ENCODE data around the gene USP17L26.
"Not testable (repeated sequence)": the region's sequence is repeated elsewhere in the genome, so short reads cannot be mapped to it uniquely, and the experiment has no call there.

The USP17L26 gene

GRCh38 chr4:9334358-9334757, at the start of gene USP17L26:
TSS of gene USP17L26 (plus strand) at chr4:9334658. CDS start at chr4:9334658, 0 bp downstream.
- not testable (repeated sequence) for H3K9me3 ChIP-seq (ENCODE audit: insufficient read depth, low read depth, low read length); H3K27ac ChIP-seq (ENCODE audit: low read length); H3K4me1 ChIP-seq (ENCODE audit: insufficient read depth, low read length); H3K4me3 ChIP-seq (ENCODE audit: low read length); H3K27me3 ChIP-seq (ENCODE audit: insufficient read depth, low read length); H3K9ac ChIP-seq (ENCODE audit: low read depth, low read length); H3K36me3 ChIP-seq (ENCODE audit: insufficient read depth, low read depth, low read length)

DNA sequence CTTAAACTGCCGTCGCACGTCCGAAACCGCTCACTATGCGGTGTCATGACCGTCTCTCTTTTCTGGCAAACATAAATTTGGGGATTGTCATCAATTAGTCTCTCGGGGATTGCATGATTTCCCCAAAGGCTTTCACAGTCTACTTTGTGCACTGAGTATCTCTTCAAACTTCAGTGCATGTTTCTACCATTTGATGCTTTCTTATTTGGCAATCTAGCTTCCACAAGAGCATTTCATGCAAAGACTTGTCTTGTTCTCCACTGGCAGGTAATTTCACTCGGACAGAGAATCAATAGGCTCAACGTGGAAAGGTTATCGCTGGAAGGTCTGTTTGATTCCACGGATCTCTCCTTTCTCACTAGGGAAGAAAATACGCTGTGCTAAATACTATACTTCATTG, 10.3 kb upstream of the USP17L26 start:
- H3K27ac ChIP-seq (ENCODE audit: low read length); H3K27me3 ChIP-seq (ENCODE audit: insufficient read depth, low read length); H3K4me3 ChIP-seq (ENCODE audit: low read length); H3K9ac ChIP-seq (ENCODE audit: low read depth, low read length); H3K4me1 ChIP-seq (ENCODE audit: insufficient read depth, low read length); H3K36me3 ChIP-seq (ENCODE audit: insufficient read depth, low read depth, low read length); H3K9me3 ChIP-seq (ENCODE audit: insufficient read depth, low read depth, low read length): not testable (repeated sequence)

GRCh38 chr4:9324865-9325264, 9.6 kb upstream of the USP17L26 start, which contains the start of gene USP17L24:
TSS of gene USP17L24 (plus strand) at chr4:9325165. CDS start at chr4:9325165, 0 bp downstream.
- H3K4me3 ChIP-seq (ENCODE audit: low read length); H3K36me3 ChIP-seq (ENCODE audit: insufficient read depth, low read depth, low read length); H3K9ac ChIP-seq (ENCODE audit: low read depth, low read length); H3K27ac ChIP-seq (ENCODE audit: low read length); H3K4me1 ChIP-seq (ENCODE audit: insufficient read depth, low read length); H3K9me3 ChIP-seq (ENCODE audit: insufficient read depth, low read depth, low read length); H3K27me3 ChIP-seq (ENCODE audit: insufficient read depth, low read length): not testable (repeated sequence)

DNA sequence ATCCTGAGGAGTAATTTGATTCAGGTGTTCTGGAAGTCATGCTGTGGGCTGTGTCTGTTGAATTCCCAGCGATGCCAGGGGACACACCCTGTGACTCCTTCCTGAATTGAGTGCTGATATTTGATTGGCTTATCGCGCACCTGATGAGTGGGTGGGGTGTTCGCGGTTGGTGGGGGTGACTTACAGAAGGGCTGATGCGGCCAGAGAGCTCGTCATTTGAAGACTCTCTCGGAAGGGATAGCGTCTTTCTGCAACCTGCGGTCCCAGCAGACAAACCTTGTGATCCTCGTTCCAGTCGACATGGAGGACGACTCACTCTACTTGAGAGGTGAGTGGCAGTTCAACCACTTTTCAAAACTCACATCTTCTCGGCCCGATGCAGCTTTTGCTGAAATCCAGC, 4.8 kb upstream of the USP17L26 start, which contains the start of gene USP17L25:
Gene USP17L25 (plus strand): TSS at position 301 of the 400 bp plus-strand sequence. CDS start 0 bp downstream, at position 301.
- H3K9me3 ChIP-seq (ENCODE audit: insufficient read depth, low read depth, low read length); H3K4me3 ChIP-seq (ENCODE audit: low read length); H3K27me3 ChIP-seq (ENCODE audit: insufficient read depth, low read length); H3K4me1 ChIP-seq (ENCODE audit: insufficient read depth, low read length); H3K27ac ChIP-seq (ENCODE audit: low read length); H3K9ac ChIP-seq (ENCODE audit: low read depth, low read length); H3K36me3 ChIP-seq (ENCODE audit: insufficient read depth, low read depth, low read length): not testable (repeated sequence)

GRCh38 chr4:9339103-9339502, 4.6 kb downstream of the USP17L26 start, which contains the start of gene USP17L5:
TSS of gene USP17L5 (plus strand) at chr4:9339403. CDS start at chr4:9339403, 0 bp downstream.
- H3K27me3 ChIP-seq (ENCODE audit: insufficient read depth, low read length); H3K4me1 ChIP-seq (ENCODE audit: insufficient read depth, low read length); H3K27ac ChIP-seq (ENCODE audit: low read length); H3K9me3 ChIP-seq (ENCODE audit: insufficient read depth, low read depth, low read length); H3K36me3 ChIP-seq (ENCODE audit: insufficient read depth, low read depth, low read length); H3K9ac ChIP-seq (ENCODE audit: low read depth, low read length); H3K4me3 ChIP-seq (ENCODE audit: low read length): not testable (repeated sequence)

DNA sequence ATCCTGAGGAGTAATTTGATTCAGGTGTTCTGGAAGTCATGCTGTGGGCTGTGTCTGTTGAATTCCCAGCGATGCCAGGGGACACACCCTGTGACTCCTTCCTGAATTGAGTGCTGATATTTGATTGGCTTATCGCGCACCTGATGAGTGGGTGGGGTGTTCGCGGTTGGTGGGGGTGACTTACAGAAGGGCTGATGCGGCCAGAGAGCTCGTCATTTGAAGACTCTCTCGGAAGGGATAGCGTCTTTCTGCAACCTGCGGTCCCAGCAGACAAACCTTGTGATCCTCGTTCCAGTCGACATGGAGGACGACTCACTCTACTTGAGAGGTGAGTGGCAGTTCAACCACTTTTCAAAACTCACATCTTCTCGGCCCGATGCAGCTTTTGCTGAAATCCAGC, 9.4 kb downstream of the USP17L26 start, which contains the start of gene USP17L27:
Gene USP17L27 (plus strand): TSS at position 301 of the 400 bp plus-strand sequence. CDS start 0 bp downstream, at position 301.
- H3K4me1 ChIP-seq (ENCODE audit: insufficient read depth, low read length); H3K4me3 ChIP-seq (ENCODE audit: low read length); H3K27ac ChIP-seq (ENCODE audit: low read length); H3K9me3 ChIP-seq (ENCODE audit: insufficient read depth, low read depth, low read length); H3K9ac ChIP-seq (ENCODE audit: low read depth, low read length); H3K27me3 ChIP-seq (ENCODE audit: insufficient read depth, low read length); H3K36me3 ChIP-seq (ENCODE audit: insufficient read depth, low read depth, low read length): not testable (repeated sequence)

- H3K4me1 ChIP-seq (ENCODE audit: insufficient read depth, low read length); H3K27ac ChIP-seq (ENCODE audit: low read length); H3K9me3 ChIP-seq (ENCODE audit: insufficient read depth, low read depth, low read length); H3K36me3 ChIP-seq (ENCODE audit: insufficient read depth, low read depth, low read length); H3K27me3 ChIP-seq (ENCODE audit: insufficient read depth, low read length); H3K4me3 ChIP-seq (ENCODE audit: low read length); H3K9ac ChIP-seq (ENCODE audit: low read depth, low read length): not testable (repeated sequence)
Measured at GRCh38 chr4:9348593-9348992, 14.1 kb downstream of the USP17L26 start, which contains the start of gene USP17L28. TSS of gene USP17L28 (plus strand) at chr4:9348893. CDS start at chr4:9348893, 0 bp downstream.

DNA sequence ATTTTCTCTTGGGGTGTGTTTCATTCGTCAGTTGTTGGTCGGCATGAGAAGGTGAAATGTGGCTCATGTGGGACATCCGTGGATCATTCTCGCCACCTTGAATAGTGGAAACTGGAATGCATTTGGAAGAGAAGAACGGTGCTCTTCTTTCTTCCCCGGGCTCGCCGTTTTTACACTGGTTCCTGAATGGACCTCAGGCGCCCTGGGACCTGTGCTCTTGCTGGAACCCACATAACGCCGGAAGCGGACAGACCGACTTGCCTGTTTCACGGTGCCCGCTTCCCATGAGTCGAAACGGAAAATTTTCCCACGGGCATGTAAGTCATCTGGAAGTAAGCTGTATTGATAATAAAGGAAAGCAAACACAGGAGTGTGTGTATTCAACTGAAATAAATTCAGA, 16.4 kb downstream of the USP17L26 start:
- not testable (repeated sequence) for H3K27ac ChIP-seq (ENCODE audit: low read length); H3K9me3 ChIP-seq (ENCODE audit: insufficient read depth, low read depth, low read length); H3K9ac ChIP-seq (ENCODE audit: low read depth, low read length); H3K36me3 ChIP-seq (ENCODE audit: insufficient read depth, low read depth, low read length); H3K4me3 ChIP-seq (ENCODE audit: low read length); H3K4me1 ChIP-seq (ENCODE audit: insufficient read depth, low read length); H3K27me3 ChIP-seq (ENCODE audit: insufficient read depth, low read length)

DNA sequence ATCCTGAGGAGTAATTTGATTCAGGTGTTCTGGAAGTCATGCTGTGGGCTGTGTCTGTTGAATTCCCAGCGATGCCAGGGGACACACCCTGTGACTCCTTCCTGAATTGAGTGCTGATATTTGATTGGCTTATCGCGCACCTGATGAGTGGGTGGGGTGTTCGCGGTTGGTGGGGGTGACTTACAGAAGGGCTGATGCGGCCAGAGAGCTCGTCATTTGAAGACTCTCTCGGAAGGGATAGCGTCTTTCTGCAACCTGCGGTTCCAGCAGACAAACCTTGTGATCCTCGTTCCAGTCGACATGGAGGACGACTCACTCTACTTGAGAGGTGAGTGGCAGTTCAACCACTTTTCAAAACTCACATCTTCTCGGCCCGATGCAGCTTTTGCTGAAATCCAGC, 18.9 kb downstream of the USP17L26 start, which contains the start of gene USP17L29:
Gene USP17L29 (plus strand): TSS at position 301 of the 400 bp plus-strand sequence. CDS start 0 bp downstream, at position 301.
- not testable (repeated sequence) for H3K4me3 ChIP-seq (ENCODE audit: low read length); H3K9ac ChIP-seq (ENCODE audit: low read depth, low read length); H3K27ac ChIP-seq (ENCODE audit: low read length); H3K4me1 ChIP-seq (ENCODE audit: insufficient read depth, low read length); H3K36me3 ChIP-seq (ENCODE audit: insufficient read depth, low read depth, low read length); H3K27me3 ChIP-seq (ENCODE audit: insufficient read depth, low read length); H3K9me3 ChIP-seq (ENCODE audit: insufficient read depth, low read depth, low read length)

DNA sequence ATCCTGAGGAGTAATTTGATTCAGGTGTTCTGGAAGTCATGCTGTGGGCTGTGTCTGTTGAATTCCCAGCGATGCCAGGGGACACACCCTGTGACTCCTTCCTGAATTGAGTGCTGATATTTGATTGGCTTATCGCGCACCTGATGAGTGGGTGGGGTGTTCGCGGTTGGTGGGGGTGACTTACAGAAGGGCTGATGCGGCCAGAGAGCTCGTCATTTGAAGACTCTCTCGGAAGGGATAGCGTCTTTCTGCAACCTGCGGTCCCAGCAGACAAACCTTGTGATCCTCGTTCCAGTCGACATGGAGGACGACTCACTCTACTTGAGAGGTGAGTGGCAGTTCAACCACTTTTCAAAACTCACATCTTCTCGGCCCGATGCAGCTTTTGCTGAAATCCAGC, 28.4 kb downstream of the USP17L26 start, which contains the start of gene USP17L30:
Gene USP17L30 (plus strand): TSS at position 301 of the 400 bp plus-strand sequence. CDS start 0 bp downstream, at position 301.
- not testable (repeated sequence) for H3K9ac ChIP-seq (ENCODE audit: low read depth, low read length); H3K9me3 ChIP-seq (ENCODE audit: insufficient read depth, low read depth, low read length); H3K27me3 ChIP-seq (ENCODE audit: insufficient read depth, low read length); H3K4me1 ChIP-seq (ENCODE audit: insufficient read depth, low read length); H3K4me3 ChIP-seq (ENCODE audit: low read length); H3K36me3 ChIP-seq (ENCODE audit: insufficient read depth, low read depth, low read length); H3K27ac ChIP-seq (ENCODE audit: low read length)

DNA sequence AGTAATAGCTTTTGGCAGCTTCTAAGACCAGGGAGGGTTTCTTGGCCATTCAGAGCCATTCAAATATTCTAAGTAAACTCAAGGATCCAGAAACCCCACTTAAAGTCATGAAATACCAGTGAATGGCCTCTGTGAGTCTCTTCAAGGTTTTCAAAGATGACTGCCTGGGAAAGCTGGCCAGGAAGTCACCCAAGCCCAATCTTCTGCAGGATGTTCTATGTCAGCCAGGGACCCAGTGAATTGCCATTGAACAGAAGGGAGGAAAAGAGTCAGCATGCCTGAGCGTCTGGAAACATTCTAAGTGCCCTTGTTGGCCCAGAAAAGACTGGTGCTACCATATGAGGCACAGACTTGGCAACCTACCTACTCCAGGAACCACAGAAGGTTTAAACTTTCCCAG, 45.4 kb downstream of the USP17L26 start:
- H3K4me1 ChIP-seq (ENCODE audit: insufficient read depth, low read length); H3K4me3 ChIP-seq (ENCODE audit: low read length); H3K9me3 ChIP-seq (ENCODE audit: insufficient read depth, low read depth, low read length); H3K27ac ChIP-seq (ENCODE audit: low read length); H3K27me3 ChIP-seq (ENCODE audit: insufficient read depth, low read length); H3K9ac ChIP-seq (ENCODE audit: low read depth, low read length); H3K36me3 ChIP-seq (ENCODE audit: insufficient read depth, low read depth, low read length): not testable (repeated sequence)

GRCh38 chr4:9381012-9381534, 46.6 kb downstream of the USP17L26 start:
- H3K27me3 ChIP-seq (ENCODE audit: insufficient read depth, low read length): not testable (repeated sequence)

More at GRCh38 chr4:9381012-9381534, 46.6 kb downstream of the USP17L26 start:
- H3K4me3 ChIP-seq (ENCODE audit: low read length); H3K4me1 ChIP-seq (ENCODE audit: insufficient read depth, low read length); H3K9ac ChIP-seq (ENCODE audit: low read depth, low read length); H3K27ac ChIP-seq (ENCODE audit: low read length); H3K36me3 ChIP-seq (ENCODE audit: insufficient read depth, low read depth, low read length); H3K9me3 ChIP-seq (ENCODE audit: insufficient read depth, low read depth, low read length): not testable (repeated sequence)

All from iPS-20b (cell line).